IMR-90 (cell line): ENCODE results near the gene UBE2K. TPM values are rescaled to one million over a fixed set of nuclear protein-coding genes. Genes with fewer than 3 reads are reported as not detected.

Experiments
- ATAC-seq: fragments of 200-7000 bp; cut with Tn5 transposase; 2 replicates; pipeline ENCODE4 v1.9.1; 2020; ENCODE audit warnings: low read depth, mild to moderate bottlenecking, moderate library complexity
- BruUV-seq: library from RNA; stranded (reverse); fragments of 400-500 nt; replicated peaks from 2 replicates; lab custom pipeline; 2021; lab: Mats Ljungman, UMichigan
- CTCF ChIA-PET: fragments of 300-600 bp; formaldehyde crosslinking; extraction: SDS; loops from one replicate; lab custom pipeline; 2021; ENCODE audit warnings: antibody characterized with exemption; lab: Yijun Ruan, JAX
- POLR2A ChIA-PET: fragments of 300-600 bp; sonication (Branson Sonifier 250); formaldehyde crosslinking; loops from one replicate; lab custom pipeline; 2022; ENCODE audit warnings: antibody characterized with exemption; ENCODE audit not compliant: unreplicated experiment; lab: Charles Lee
- DNase-seq: peaks from one replicate; pipeline ENCODE4 v3.0.0; 2013
- H2AFZ ChIP-seq: replicated peaks from 2 replicates; pipeline ENCODE3; 2013; ENCODE audit warnings: low read length, mild to moderate bottlenecking; ENCODE audit not compliant: poor library complexity
- H2AK5ac ChIP-seq: 2 replicates; pipeline ENCODE4 v1.6.1; 2013; ENCODE audit warnings: low read depth, low read length, inconsistent platforms
- H2AK9ac ChIP-seq: replicated peaks from 2 replicates; pipeline ENCODE3; 2013; ENCODE audit warnings: mild to moderate bottlenecking, low read depth, low read length, moderate library complexity; ENCODE audit not compliant: poor library complexity
- H2BK120ac ChIP-seq: 2 replicates; pipeline ENCODE4 v1.6.1; 2013; ENCODE audit warnings: low read depth, low read length, inconsistent platforms
- H2BK15ac ChIP-seq: 3 replicates; pipeline ENCODE4 v1.6.1; 2013; ENCODE audit warnings: low read depth, low read length, inconsistent platforms
- H2BK20ac ChIP-seq: 2 replicates; pipeline ENCODE4 v1.6.1; 2013; ENCODE audit warnings: low read depth, mild to moderate bottlenecking, inconsistent platforms, low read length, moderate library complexity
- H2BK5ac ChIP-seq: 2 replicates; pipeline ENCODE4 v1.6.1; 2013; ENCODE audit warnings: mild to moderate bottlenecking, low read depth, low read length, inconsistent platforms; ENCODE audit not compliant: poor library complexity, severe bottlenecking
- H3K14ac ChIP-seq: replicated peaks from 2 replicates; pipeline ENCODE4 v1.6.1; 2013; ENCODE audit warnings: low read depth, low read length, inconsistent platforms
- H3K18ac ChIP-seq: 2 replicates; pipeline ENCODE4 v1.6.1; 2013; ENCODE audit warnings: low read depth, low read length, control low read depth
- H3K23ac ChIP-seq: 2 replicates; pipeline ENCODE4 v1.6.1; 2013; ENCODE audit warnings: low read depth, low read length, inconsistent platforms
- H3K27ac ChIP-seq: 2 replicates; pipeline ENCODE4 v1.5.1; 2013; ENCODE audit warnings: mild to moderate bottlenecking, control low read depth, low read length; ENCODE audit not compliant: insufficient read depth
- H3K27me3 ChIP-seq: 2 replicates; pipeline ENCODE4 v1.6.1; 2013; ENCODE audit warnings: low read length; ENCODE audit not compliant: control insufficient read depth, insufficient read depth
- H3K36me3 ChIP-seq: 2 replicates; pipeline ENCODE4 v1.6.1; 2013; ENCODE audit warnings: low read length, mixed read lengths; ENCODE audit not compliant: control insufficient read depth, insufficient read depth
- H3K4ac ChIP-seq: 2 replicates; pipeline ENCODE4 v1.6.1; 2013; ENCODE audit warnings: low read depth, low read length, inconsistent platforms
- H3K4me1 ChIP-seq: 2 replicates; pipeline ENCODE4 v1.6.1; 2013; ENCODE audit warnings: low read length, mixed read lengths; ENCODE audit not compliant: control insufficient read depth, insufficient read depth
- H3K4me2 ChIP-seq: 2 replicates; pipeline ENCODE4 v1.6.1; 2013; ENCODE audit warnings: low read depth, mild to moderate bottlenecking, control low read depth, low read length, moderate library complexity
- H3K4me3 ChIP-seq: 2 replicates; pipeline ENCODE4 v1.5.1; 2013; ENCODE audit warnings: low read depth, mild to moderate bottlenecking, control low read depth, low read length, moderate library complexity; ENCODE audit not compliant: insufficient read depth
- H3K56ac ChIP-seq: 2 replicates; pipeline ENCODE4 v1.6.1; 2013; ENCODE audit warnings: low read length, inconsistent platforms; ENCODE audit not compliant: insufficient read depth; ENCODE audit errors: extremely low read depth
- H3K79me1 ChIP-seq, 2 experiments: 2 replicates each; pipeline ENCODE4 v1.6.1; 2013; ENCODE audit warnings: low read length in 2 of 2, inconsistent platforms in 1 of 2, low read depth in 1 of 2
- H3K9ac ChIP-seq: 2 replicates; pipeline ENCODE4 v1.6.1; 2013; ENCODE audit warnings: low read depth, low read length, control low read depth
- H3K9me1 ChIP-seq: 2 replicates; pipeline ENCODE4 v1.6.1; 2013; ENCODE audit warnings: low read length, inconsistent platforms; ENCODE audit not compliant: insufficient read depth
- H3K9me3 ChIP-seq: 2 replicates; pipeline ENCODE4 v1.6.1; 2013; ENCODE audit warnings: low read length; ENCODE audit not compliant: control insufficient read depth, insufficient read depth
- H4K20me1 ChIP-seq: 2 replicates; pipeline ENCODE4 v1.6.1; 2013; ENCODE audit warnings: low read length, inconsistent platforms; ENCODE audit not compliant: insufficient read depth
- H4K5ac ChIP-seq: 2 replicates; pipeline ENCODE4 v1.6.1; 2013; ENCODE audit warnings: mild to moderate bottlenecking, low read depth, low read length, control low read depth
- H4K8ac ChIP-seq, 2 experiments: 2 replicates each; pipeline ENCODE4 v1.6.1; 2013; ENCODE audit warnings: low read depth in 2 of 2, low read length in 2 of 2, control low read depth in 1 of 2, inconsistent platforms in 1 of 2
- H4K91ac ChIP-seq: 2 replicates; pipeline ENCODE4 v1.6.1; 2013; ENCODE audit warnings: low read depth, low read length, inconsistent platforms; ENCODE audit not compliant: insufficient read depth
- BHLHE40 ChIP-seq: fragments of 150-350 bp; IDR thresholded peaks from 2 replicates; pipeline ENCODE4 v1.6.1; 2016; ENCODE audit warnings: mild to moderate bottlenecking, low read depth, low read length
- CHD1 ChIP-seq: IDR thresholded peaks from 2 replicates; pipeline ENCODE4 v1.6.1; 2012; ENCODE audit warnings: low read depth, low read length, improper control_type of control experiment
- MAZ ChIP-seq: IDR thresholded peaks from 2 replicates; pipeline ENCODE4 v1.6.1; 2012; ENCODE audit warnings: low read depth, mild to moderate bottlenecking, low read length, improper control_type of control experiment, moderate library complexity, borderline replicate concordance
- USF2 ChIP-seq: fragments of 150-350 bp; IDR thresholded peaks from 2 replicates; pipeline ENCODE4 v1.6.1; 2017; ENCODE audit warnings: mild to moderate bottlenecking, antibody characterized with exemption, low read length, low read depth
- WGBS, 2 experiments: methylation state at CpG; one replicate each; pipeline versions ENCODE4 v1.1.5 to v1.1.7; 2013; ENCODE audit warnings: missing lambda C conversion rate in 2 of 2; ENCODE audit not compliant: insufficient read length in 1 of 2; ENCODE audit errors: extremely low coverage in 2 of 2; 5-methylcytosine and 5-hydroxymethylcytosine counted together
- dilution Hi-C: fragments of 300-500 bp; cut with HindIII; formaldehyde crosslinking; loops from one replicate; pipeline ENCODE4 v1.14.3; 2018; ENCODE audit warnings: low sequenced_read_pairs; ENCODE audit not compliant: unreplicated experiment
- in situ Hi-C: fragments of 300-500 bp; cut with MboI; formaldehyde crosslinking; loops from 3 replicates; pipeline ENCODE4 v1.14.3; 2019; ENCODE audit warnings: low sequenced_read_pairs, inconsistent platforms, mixed read lengths
- intact Hi-C: fragments of 100-400 bp; cut with micrococcal nuclease; formaldehyde crosslinking; loops from 2 replicates; pipeline ENCODE4 v1.10.0; 2022
- polyA plus RNA-seq, 3 experiments: library from polyadenylated mRNA; depleted of rRNA; stranded (reverse); fragments of >200 nt; gene quantifications; 2 replicates each; pipeline ENCODE4 v1.2.3, GENCODE V29; 2012; ENCODE audit warnings: low replicate concordance in 1 of 3
- total RNA-seq: library from RNA; depleted of rRNA; stranded (reverse); fragments of >200 nt; gene quantifications from 2 replicates; pipeline ENCODE4 v1.2.3, GENCODE V29; 2012
- TF ChIP-seq, protein P1 (sequence below): conservative IDR thresholded peaks from 2 replicates; pipeline ENCODE4 v1.5.1; 2012; ENCODE audit warnings: mild to moderate bottlenecking, low read depth, low read length, improper control_type of control experiment

UBE2K gene
- total and polyA plus RNA-seq, 2 of the 4 experiments (the other 2 are of a cell fraction), result 17.7 to 44.8 TPM

DNA sequence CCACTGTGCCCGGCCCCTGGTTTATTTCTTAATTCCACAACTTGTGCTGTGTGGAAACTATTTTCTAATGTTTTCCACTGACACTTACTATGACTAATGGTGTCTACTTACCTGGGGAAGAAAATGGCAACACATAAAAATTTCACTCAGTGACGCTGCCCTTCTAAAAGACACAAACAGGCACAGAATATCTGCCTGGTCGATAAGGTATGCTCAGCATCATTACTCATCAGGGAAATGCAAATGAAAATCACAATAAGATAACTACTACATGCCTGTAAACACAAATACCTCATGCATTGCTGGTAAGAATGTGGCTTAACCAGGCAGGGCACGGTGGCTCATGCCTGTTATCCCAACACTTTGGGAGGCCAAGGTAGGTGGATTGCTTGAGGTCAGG, 61.6 kb downstream of the UBE2K start:
- no peak overlapping the region for H3K27ac ChIP-seq
- dilution Hi-C loops (no loop called here), intact Hi-C loops (no loop called here), in situ Hi-C loops (no loop called here)
- no TSS peak for BruUV-seq
- ChIA-PET CTCF (no interaction called here), POLR2A (no interaction called here)
- H2BK20ac ChIP-seq, result no peak overlapping the region
- H3K18ac ChIP-seq, result no peak overlapping the region
- H3K4me3 ChIP-seq, result no peak overlapping the region
- peaks cover 18 to 39% of the 10 kb centered on the region in 2 experiments for H3K79me1 ChIP-seq
- H3K9me1 ChIP-seq, result peaks cover 2% of the 10 kb centered on the region; the same call in 1 of the 2 replicates
- no peak overlapping the region for H4K8ac ChIP-seq
- H3K9me3 ChIP-seq, result no peaks in the 10 kb centered on the region
- no peak overlapping the region for H3K14ac ChIP-seq
- H3K36me3 ChIP-seq, result peaks cover 30% of the 10 kb centered on the region
- TF ChIP-seq, protein P1, sequence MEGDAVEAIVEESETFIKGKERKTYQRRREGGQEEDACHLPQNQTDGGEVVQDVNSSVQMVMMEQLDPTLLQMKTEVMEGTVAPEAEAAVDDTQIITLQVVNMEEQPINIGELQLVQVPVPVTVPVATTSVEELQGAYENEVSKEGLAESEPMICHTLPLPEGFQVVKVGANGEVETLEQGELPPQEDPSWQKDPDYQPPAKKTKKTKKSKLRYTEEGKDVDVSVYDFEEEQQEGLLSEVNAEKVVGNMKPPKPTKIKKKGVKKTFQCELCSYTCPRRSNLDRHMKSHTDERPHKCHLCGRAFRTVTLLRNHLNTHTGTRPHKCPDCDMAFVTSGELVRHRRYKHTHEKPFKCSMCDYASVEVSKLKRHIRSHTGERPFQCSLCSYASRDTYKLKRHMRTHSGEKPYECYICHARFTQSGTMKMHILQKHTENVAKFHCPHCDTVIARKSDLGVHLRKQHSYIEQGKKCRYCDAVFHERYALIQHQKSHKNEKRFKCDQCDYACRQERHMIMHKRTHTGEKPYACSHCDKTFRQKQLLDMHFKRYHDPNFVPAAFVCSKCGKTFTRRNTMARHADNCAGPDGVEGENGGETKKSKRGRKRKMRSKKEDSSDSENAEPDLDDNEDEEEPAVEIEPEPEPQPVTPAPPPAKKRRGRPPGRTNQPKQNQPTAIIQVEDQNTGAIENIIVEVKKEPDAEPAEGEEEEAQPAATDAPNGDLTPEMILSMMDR, result no peak
- no peak for TF ChIP-seq USF2
- TF ChIP-seq BHLHE40, result no peak
- no peak for TF ChIP-seq MAZ
- TF ChIP-seq CHD1, result no peak
- no peak overlapping the region for H2BK120ac ChIP-seq
- no peak overlapping the region for H3K9ac ChIP-seq
- no peak overlapping the region for H2AK9ac ChIP-seq
- H3K4me2 ChIP-seq, result no peak overlapping the region
- H2BK15ac ChIP-seq, result no peak overlapping the region
- peaks cover 5% of the 10 kb centered on the region; the same call in 1 of the 2 replicates for H4K20me1 ChIP-seq
- no peak overlapping the region for H3K23ac ChIP-seq
- H3K56ac ChIP-seq, result no peak overlapping the region
- no peak overlapping the region for H4K5ac ChIP-seq
- H3K27me3 ChIP-seq, result no peaks in the 10 kb centered on the region
- H3K4me1 ChIP-seq, result no peaks in the 10 kb centered on the region
- H2BK5ac ChIP-seq, result no peak overlapping the region
- no peak overlapping the region for H4K91ac ChIP-seq
- WGBS, 2 experiments, result no CpG with 5 or more reads among the region's 4 CpGs
- DNase-seq (no peak), ATAC-seq (no peak)
- no peak overlapping the region for H2AFZ ChIP-seq
- H2AK5ac ChIP-seq, result no peak overlapping the region
- H3K4ac ChIP-seq, result no peak overlapping the region
